ENCODE results near the gene DCAF8L2.
"Not testable (repeated sequence)": the region's sequence is repeated elsewhere in the genome, so short reads cannot be mapped to it uniquely, and the experiment has no call there.

Gene DCAF8L2

DNA sequence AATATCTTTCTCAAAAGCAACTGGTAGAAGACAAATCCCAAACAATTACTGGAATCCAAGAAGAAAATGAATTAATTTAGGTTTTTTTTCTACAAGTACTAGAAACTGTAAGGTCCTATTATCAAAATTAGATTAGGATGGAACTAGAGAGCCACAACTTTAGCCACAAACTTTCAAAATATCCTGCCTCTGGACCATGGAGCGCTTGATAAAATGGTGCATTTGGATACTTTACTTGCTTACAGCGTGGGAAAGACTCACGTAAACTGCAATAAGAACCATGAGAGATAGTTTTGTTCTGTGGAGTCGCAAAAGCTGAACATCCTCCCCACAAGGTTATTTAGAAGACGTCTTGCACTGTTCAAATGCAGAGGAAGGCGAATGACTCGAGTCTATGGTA, at the start of gene DCAF8L2:
Gene DCAF8L2, plus strand, starts transcription at position 301 of the 400 bp plus-strand sequence. CDS start 156,552 bp downstream, outside the sequence.
- H3K36me3 Mint-ChIP-seq (ENCODE audit: low read depth): no peaks in the 10 kb centered on the region
- no peaks in the 10 kb centered on the region for H3K4me1 Mint-ChIP-seq (ENCODE audit: low read depth)
- intact Hi-C loops (cut with micrococcal nuclease): no loop called here
- H3K9me3 Mint-ChIP-seq: peaks cover 7% of the 10 kb centered on the region
- H3K27ac Mint-ChIP-seq: no peak within 1 kb of the TSS
- H3K27me3 Mint-ChIP-seq: no peaks in the 10 kb centered on the region
- H3K4me3 Mint-ChIP-seq: no peak within 1 kb of the TSS

- H3K4me1 Mint-ChIP-seq (ENCODE audit: low read depth); H3K36me3 Mint-ChIP-seq (ENCODE audit: low read depth); H3K27me3 Mint-ChIP-seq; H3K27ac Mint-ChIP-seq; intact Hi-C loops (cut with micrococcal nuclease); H3K9me3 Mint-ChIP-seq; H3K4me3 Mint-ChIP-seq: not testable (repeated sequence)
Measured at GRCh38 chrX:27541161-27541560, 49.0 kb upstream of the DCAF8L2 start.

DNA sequence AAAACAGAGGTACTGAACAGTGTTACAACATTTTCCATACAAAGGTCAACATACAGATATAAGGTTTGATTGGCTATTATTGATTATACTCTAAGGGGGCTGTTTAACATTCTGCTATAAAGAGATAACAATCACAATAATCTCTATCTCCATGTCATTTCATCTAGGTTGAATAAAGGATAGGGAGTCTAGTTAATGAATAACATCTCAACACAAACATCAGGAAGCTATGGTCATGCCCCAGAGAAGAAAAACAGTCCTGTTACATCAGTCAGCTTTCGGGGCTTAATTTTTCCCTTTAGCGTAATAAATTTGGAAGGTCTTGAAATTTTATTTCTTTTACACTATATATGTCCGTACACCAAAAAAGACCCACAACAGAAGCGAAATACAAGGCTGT, 41.5 kb upstream of the DCAF8L2 start:
- no peak overlapping the region for H3K4me3 Mint-ChIP-seq
- intact Hi-C loops (cut with micrococcal nuclease): no loop called here
- H3K27me3 Mint-ChIP-seq: no peaks in the 10 kb centered on the region
- no peaks in the 10 kb centered on the region for H3K4me1 Mint-ChIP-seq (ENCODE audit: low read depth)
- H3K36me3 Mint-ChIP-seq (ENCODE audit: low read depth): no peaks in the 10 kb centered on the region
- H3K27ac Mint-ChIP-seq: no peak overlapping the region
- no peaks in the 10 kb centered on the region for H3K9me3 Mint-ChIP-seq

DNA sequence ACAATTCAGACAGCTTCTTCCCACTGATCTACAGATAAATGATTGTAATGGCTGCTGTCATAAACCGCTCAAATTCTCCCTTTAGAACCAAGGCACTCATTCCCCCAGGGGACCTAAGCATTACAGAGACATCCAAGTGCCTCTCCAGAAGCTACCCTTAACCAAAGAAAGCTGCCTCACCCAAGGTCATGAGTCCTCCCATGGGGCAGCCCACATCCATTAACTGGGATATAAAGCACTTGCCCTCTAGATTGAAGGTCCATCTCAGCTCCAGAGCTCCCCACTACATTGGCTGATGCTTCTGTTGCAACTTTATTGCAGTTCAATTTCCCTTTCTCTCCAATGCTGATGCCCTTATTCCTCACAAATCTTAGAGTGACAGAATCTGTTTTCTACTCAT, 40.5 kb upstream of the DCAF8L2 start:
- intact Hi-C loops (cut with micrococcal nuclease): no loop called here
- Mint-ChIP-seq H3K27ac (no peak overlapping the region), H3K4me1 (ENCODE audit: low read depth) (no peaks in the 10 kb centered on the region), H3K36me3 (ENCODE audit: low read depth) (no peaks in the 10 kb centered on the region), H3K27me3 (no peaks in the 10 kb centered on the region), H3K9me3 (no peaks in the 10 kb centered on the region), H3K4me3 (no peak overlapping the region)

DNA sequence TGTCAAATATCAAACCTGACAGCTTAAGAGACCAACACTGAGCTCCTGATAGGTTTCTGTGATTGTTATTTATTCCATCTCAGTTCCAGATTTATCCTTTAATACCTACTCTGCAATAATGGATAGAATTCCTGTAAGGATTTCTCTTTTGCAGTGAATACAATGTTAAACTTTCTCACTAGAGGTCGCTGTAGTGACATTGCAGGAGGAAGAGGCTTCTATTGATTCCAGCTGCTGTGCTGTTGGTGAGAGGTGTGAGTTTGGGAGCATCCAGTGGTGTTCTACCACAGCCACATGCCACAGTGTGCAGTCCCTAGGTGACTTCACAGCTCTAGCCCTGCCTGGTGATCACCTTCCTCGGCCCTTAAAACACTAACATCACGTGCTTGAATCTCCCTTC, 34.6 kb upstream of the DCAF8L2 start:
- H3K4me1 Mint-ChIP-seq (ENCODE audit: low read depth): no peaks in the 10 kb centered on the region
- H3K36me3 Mint-ChIP-seq (ENCODE audit: low read depth): no peaks in the 10 kb centered on the region
- no peaks in the 10 kb centered on the region for H3K27me3 Mint-ChIP-seq
- H3K9me3 Mint-ChIP-seq: no peaks in the 10 kb centered on the region
- intact Hi-C loops (cut with micrococcal nuclease): no loop called here
- no peak overlapping the region for H3K27ac Mint-ChIP-seq
- no peak overlapping the region for H3K4me3 Mint-ChIP-seq

- intact Hi-C loops (cut with micrococcal nuclease): no loop called here
- Mint-ChIP-seq H3K9me3 (no peaks in the 10 kb centered on the region), H3K4me3 (no peak overlapping the region)
Measured at GRCh38 chrX:27565992-27566391, 24.2 kb upstream of the DCAF8L2 start.

GRCh38 chrX:27571164-27571563, 19.0 kb upstream of the DCAF8L2 start:
- H3K27ac Mint-ChIP-seq: no peak overlapping the region
- intact Hi-C loops (cut with micrococcal nuclease): no loop called here
- no peak overlapping the region for H3K4me3 Mint-ChIP-seq
- H3K27me3 Mint-ChIP-seq: no peaks in the 10 kb centered on the region
- peaks cover 8% of the 10 kb centered on the region for H3K9me3 Mint-ChIP-seq
- H3K4me1 Mint-ChIP-seq (ENCODE audit: low read depth): no peaks in the 10 kb centered on the region
- H3K36me3 Mint-ChIP-seq (ENCODE audit: low read depth): no peaks in the 10 kb centered on the region

More at GRCh38 chrX:27565992-27566391, 24.2 kb upstream of the DCAF8L2 start:
- H3K36me3 Mint-ChIP-seq (ENCODE audit: low read depth): no peaks in the 10 kb centered on the region
- no peaks in the 10 kb centered on the region for H3K27me3 Mint-ChIP-seq
- no peaks in the 10 kb centered on the region for H3K4me1 Mint-ChIP-seq (ENCODE audit: low read depth)
- no peak overlapping the region for H3K27ac Mint-ChIP-seq

GRCh38 chrX:27575565-27575964, 14.6 kb upstream of the DCAF8L2 start:
- no peak overlapping the region for H3K4me3 Mint-ChIP-seq
- intact Hi-C loops (cut with micrococcal nuclease): no loop called here
- no peak overlapping the region for H3K27ac Mint-ChIP-seq
- H3K4me1 Mint-ChIP-seq (ENCODE audit: low read depth): no peaks in the 10 kb centered on the region
- H3K9me3 Mint-ChIP-seq: peaks cover 8% of the 10 kb centered on the region
- H3K36me3 Mint-ChIP-seq (ENCODE audit: low read depth): no peaks in the 10 kb centered on the region
- H3K27me3 Mint-ChIP-seq: no peaks in the 10 kb centered on the region

GRCh38 chrX:27583976-27584375, 6.2 kb upstream of the DCAF8L2 start:
- H3K27ac Mint-ChIP-seq: no peak overlapping the region
- no peaks in the 10 kb centered on the region for H3K27me3 Mint-ChIP-seq
- no peaks in the 10 kb centered on the region for H3K4me1 Mint-ChIP-seq (ENCODE audit: low read depth)
- intact Hi-C loops (cut with micrococcal nuclease): no loop called here
- no peak overlapping the region for H3K4me3 Mint-ChIP-seq
- H3K36me3 Mint-ChIP-seq (ENCODE audit: low read depth): no peaks in the 10 kb centered on the region
- H3K9me3 Mint-ChIP-seq: no peaks in the 10 kb centered on the region

DNA sequence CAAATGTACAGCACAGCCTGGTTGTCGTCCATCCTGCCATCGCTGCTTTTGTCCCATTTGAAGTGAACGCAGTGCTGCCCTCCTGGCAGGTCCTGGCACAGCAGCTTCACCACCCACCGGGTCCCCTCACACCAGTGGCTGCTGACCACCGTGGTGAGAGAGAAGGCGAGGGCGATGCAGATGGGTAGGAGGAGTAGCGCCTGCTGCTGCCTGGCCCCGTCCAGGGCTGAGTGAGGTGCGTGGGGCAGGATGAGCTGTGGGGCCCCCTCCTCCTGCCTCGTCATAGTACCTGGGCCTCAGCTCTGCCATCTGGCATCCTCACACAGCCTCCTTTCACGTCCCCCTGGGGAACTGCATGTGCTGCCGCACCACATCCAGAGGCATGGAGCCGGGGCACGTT, 1.8 kb downstream of the DCAF8L2 start:
- Mint-ChIP-seq H3K4me3 (no peak overlapping the region), H3K27ac (no peak overlapping the region), H3K36me3 (ENCODE audit: low read depth) (no peaks in the 10 kb centered on the region), H3K9me3 (peaks cover 7% of the 10 kb centered on the region), H3K27me3 (no peaks in the 10 kb centered on the region), H3K4me1 (ENCODE audit: low read depth) (no peaks in the 10 kb centered on the region)
- intact Hi-C loops (cut with micrococcal nuclease): no loop called here

DNA sequence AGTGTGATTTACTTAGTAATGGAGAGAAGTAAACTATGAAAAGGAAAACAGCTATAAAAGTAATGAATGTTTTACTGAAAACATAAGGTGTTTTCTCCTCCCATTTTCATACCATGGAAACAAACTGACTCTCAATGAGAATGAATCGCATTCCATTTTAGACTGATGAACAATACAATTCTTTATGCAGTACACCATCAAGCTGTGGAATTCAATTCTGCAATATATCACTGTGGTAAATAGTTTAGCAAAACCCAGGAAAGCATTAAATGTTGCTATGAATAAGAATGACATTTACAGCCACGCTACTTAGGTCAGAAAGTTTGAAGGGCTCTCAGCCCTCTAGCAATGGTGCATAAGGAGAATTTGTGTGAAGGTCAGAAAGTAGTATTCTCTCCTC, 7.4 kb downstream of the DCAF8L2 start:
- Mint-ChIP-seq H3K36me3 (ENCODE audit: low read depth) (no peaks in the 10 kb centered on the region), H3K9me3 (peaks cover 7% of the 10 kb centered on the region), H3K27ac (no peak overlapping the region), H3K4me3 (no peak overlapping the region), H3K4me1 (ENCODE audit: low read depth) (no peaks in the 10 kb centered on the region), H3K27me3 (no peaks in the 10 kb centered on the region)
- intact Hi-C loops (cut with micrococcal nuclease): no loop called here

GRCh38 chrX:27598312-27598711, 8.2 kb downstream of the DCAF8L2 start:
- Mint-ChIP-seq H3K9me3 (peaks cover 2% of the 10 kb centered on the region), H3K4me1 (ENCODE audit: low read depth) (no peaks in the 10 kb centered on the region)
- intact Hi-C loops (cut with micrococcal nuclease): no loop called here

DNA sequence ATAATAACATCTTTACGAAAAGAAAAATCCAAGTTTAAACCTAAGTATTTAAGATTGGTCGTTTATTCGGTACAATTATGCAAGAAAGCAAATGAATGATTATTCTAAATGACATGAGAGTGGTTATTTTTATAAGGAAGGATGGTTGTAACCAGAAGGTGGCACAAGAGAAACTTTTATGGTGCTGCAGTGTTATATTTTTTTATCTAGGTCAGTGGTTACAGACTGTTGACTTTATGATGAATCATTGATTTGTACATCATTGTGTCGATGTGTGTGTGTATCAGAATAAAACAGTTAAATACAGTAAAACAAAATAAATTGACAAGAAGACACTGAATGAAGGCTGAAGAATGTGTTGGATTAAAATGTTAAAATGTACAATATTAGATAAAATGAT, 9.8 kb downstream of the DCAF8L2 start:
- H3K27ac Mint-ChIP-seq: no peak overlapping the region
- intact Hi-C loops (cut with micrococcal nuclease): no loop called here
- no peak overlapping the region for H3K4me3 Mint-ChIP-seq
- no peaks in the 10 kb centered on the region for H3K4me1 Mint-ChIP-seq (ENCODE audit: low read depth)
- no peaks in the 10 kb centered on the region for H3K36me3 Mint-ChIP-seq (ENCODE audit: low read depth)
- no peaks in the 10 kb centered on the region for H3K9me3 Mint-ChIP-seq
- H3K27me3 Mint-ChIP-seq: no peaks in the 10 kb centered on the region

More at GRCh38 chrX:27598312-27598711, 8.2 kb downstream of the DCAF8L2 start:
- Mint-ChIP-seq H3K4me3 (no peak overlapping the region), H3K27me3 (no peaks in the 10 kb centered on the region), H3K27ac (no peak overlapping the region), H3K36me3 (ENCODE audit: low read depth) (no peaks in the 10 kb centered on the region)

DNA sequence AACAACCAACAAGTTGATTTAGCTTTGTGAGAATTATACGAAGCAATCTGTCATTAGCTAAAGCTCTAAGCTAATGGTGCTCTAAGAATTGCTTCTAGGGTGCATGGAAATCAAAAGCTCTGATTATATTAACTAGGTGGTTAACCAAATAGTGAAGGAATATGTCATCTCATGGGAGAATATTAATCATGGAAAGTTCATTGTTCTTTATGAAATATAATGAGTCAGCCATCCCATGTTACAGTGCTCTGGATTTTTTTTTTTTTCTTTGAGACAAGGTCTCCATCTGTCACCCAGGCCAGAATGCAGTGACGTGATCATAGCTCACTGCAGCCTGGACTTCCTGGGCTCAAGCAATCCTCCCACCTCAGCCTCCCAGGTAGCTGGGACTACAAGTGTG, 10.5 kb downstream of the DCAF8L2 start:
- no peak overlapping the region for H3K27ac Mint-ChIP-seq
- no peaks in the 10 kb centered on the region for H3K27me3 Mint-ChIP-seq
- no peaks in the 10 kb centered on the region for H3K9me3 Mint-ChIP-seq
- no peaks in the 10 kb centered on the region for H3K4me1 Mint-ChIP-seq (ENCODE audit: low read depth)
- no peak overlapping the region for H3K4me3 Mint-ChIP-seq
- intact Hi-C loops (cut with micrococcal nuclease): no loop called here
- H3K36me3 Mint-ChIP-seq (ENCODE audit: low read depth): no peaks in the 10 kb centered on the region

DNA sequence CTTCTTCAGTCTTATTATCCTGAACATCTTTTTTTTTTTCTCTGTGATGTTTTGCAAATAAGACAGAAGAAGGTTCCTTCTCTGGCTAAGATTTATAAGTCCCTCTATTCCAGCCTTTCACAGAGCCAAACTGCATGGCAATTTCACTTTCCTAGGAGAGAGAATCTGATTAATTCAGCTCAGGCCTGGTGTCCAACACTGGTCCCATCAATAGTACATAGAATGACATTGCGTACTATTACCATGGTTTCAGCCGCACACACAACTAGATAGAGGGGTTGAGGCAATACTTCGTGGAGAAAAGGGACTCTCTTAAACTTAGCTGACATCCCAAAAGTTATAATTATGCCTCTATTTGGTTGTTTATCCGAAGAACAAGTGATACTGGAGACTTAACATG, 18.5 kb downstream of the DCAF8L2 start:
- no peak overlapping the region for H3K4me3 Mint-ChIP-seq
- no peak overlapping the region for H3K27ac Mint-ChIP-seq
- H3K9me3 Mint-ChIP-seq: no peaks in the 10 kb centered on the region
- no peaks in the 10 kb centered on the region for H3K27me3 Mint-ChIP-seq
- H3K36me3 Mint-ChIP-seq (ENCODE audit: low read depth): no peaks in the 10 kb centered on the region
- H3K4me1 Mint-ChIP-seq (ENCODE audit: low read depth): no peaks in the 10 kb centered on the region
- intact Hi-C loops (cut with micrococcal nuclease): no loop called here

Measured in dendritic cell treated with granulocyte-macrophage colony-stimulating factor and Interleukin-4, amounts not matched to agents 40 ng/mL and 50 ng/mL, for 4 days (primary cell).